ENCODE measurements around the gene PSORS1C1. TPM values are rescaled to one million over a fixed set of nuclear protein-coding genes. Genes with fewer than 3 reads are reported as not detected.

Gene PSORS1C1
- polyA plus RNA-seq, 1 donor from 2014 or later: not detected

DNA sequence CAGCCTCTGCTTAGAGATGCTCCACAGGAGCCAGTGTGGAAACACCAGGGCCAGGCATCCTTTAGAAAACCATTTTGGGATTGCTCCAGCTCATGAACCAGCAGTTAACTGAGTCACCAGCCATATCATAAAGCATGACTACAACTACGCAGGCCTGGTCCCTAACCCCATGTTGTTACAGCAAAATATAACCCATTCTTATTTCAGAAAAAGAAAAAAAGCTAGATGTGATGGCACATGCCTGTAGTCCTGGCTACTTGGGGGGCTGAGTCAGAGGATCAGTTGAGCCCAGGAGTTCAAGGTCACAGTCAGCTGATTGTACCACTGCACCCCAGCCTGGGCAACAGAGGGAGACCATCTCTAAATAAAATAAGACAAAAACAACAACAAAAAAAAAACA, 39.1 kb upstream of the PSORS1C1 start:
- Histone ChIP-seq H4K20me1 (ENCODE audit: insufficient read depth) (no peaks in the 10 kb centered on the region), H3K4me2 (ENCODE audit: low read length) (no peak overlapping the region), H3K9ac (ENCODE audit: low read length) (no peak overlapping the region), H3K79me2 (replicated peaks; ENCODE audit: insufficient read depth, low read length) (no peaks in the 10 kb centered on the region), H3K4me3 (ENCODE audit: low read length) (no peak overlapping the region), H3K27me3 (ENCODE audit: insufficient read depth, low read depth, low read length) (no peaks in the 10 kb centered on the region), H3F3A (ENCODE audit: insufficient read depth, low read length, poor library complexity, severe bottlenecking) (no peaks in the 10 kb centered on the region), H3K9me3 (ENCODE audit: low read length) (no peaks in the 10 kb centered on the region), H3K27ac (ENCODE audit: low read length) (no peak overlapping the region), H3K36me3 (ENCODE audit: insufficient read depth, low read length) (no peaks in the 10 kb centered on the region), H2AFZ (ENCODE audit: low read depth, low read length) (no peak overlapping the region), H3K9me2 (ENCODE audit: insufficient read depth, low read length) (no peaks in the 10 kb centered on the region)
- TF ChIP-seq MXI1 (conservative IDR thresholded peaks at IDR 0.05; ENCODE audit: poor library complexity, severe bottlenecking) (no peak), SMC3 (conservative IDR thresholded peaks at IDR 0.05; ENCODE audit: poor library complexity) (no peak), RAD21 (conservative IDR thresholded peaks at IDR 0.05) (no peak), TAF1 (IDR thresholded peaks at IDR 0.05; ENCODE audit: low read depth) (no peak), EP300 (conservative IDR thresholded peaks at IDR 0.05; ENCODE audit: poor library complexity, severe bottlenecking) (no peak), EZH2 (IDR thresholded peaks at IDR 0.05; ENCODE audit: borderline replicate concordance, insufficient read depth, low read length, poor library complexity, severe bottlenecking) (no peak), POLR2AphosphoS5 (IDR thresholded peaks at IDR 0.05) (no peak)
- TF ChIP-seq, protein P1, sequence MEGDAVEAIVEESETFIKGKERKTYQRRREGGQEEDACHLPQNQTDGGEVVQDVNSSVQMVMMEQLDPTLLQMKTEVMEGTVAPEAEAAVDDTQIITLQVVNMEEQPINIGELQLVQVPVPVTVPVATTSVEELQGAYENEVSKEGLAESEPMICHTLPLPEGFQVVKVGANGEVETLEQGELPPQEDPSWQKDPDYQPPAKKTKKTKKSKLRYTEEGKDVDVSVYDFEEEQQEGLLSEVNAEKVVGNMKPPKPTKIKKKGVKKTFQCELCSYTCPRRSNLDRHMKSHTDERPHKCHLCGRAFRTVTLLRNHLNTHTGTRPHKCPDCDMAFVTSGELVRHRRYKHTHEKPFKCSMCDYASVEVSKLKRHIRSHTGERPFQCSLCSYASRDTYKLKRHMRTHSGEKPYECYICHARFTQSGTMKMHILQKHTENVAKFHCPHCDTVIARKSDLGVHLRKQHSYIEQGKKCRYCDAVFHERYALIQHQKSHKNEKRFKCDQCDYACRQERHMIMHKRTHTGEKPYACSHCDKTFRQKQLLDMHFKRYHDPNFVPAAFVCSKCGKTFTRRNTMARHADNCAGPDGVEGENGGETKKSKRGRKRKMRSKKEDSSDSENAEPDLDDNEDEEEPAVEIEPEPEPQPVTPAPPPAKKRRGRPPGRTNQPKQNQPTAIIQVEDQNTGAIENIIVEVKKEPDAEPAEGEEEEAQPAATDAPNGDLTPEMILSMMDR (IDR thresholded peaks at IDR 0.05; ENCODE audit: poor library complexity, severe bottlenecking): no peak
- TF ChIP-seq, protein P2, sequence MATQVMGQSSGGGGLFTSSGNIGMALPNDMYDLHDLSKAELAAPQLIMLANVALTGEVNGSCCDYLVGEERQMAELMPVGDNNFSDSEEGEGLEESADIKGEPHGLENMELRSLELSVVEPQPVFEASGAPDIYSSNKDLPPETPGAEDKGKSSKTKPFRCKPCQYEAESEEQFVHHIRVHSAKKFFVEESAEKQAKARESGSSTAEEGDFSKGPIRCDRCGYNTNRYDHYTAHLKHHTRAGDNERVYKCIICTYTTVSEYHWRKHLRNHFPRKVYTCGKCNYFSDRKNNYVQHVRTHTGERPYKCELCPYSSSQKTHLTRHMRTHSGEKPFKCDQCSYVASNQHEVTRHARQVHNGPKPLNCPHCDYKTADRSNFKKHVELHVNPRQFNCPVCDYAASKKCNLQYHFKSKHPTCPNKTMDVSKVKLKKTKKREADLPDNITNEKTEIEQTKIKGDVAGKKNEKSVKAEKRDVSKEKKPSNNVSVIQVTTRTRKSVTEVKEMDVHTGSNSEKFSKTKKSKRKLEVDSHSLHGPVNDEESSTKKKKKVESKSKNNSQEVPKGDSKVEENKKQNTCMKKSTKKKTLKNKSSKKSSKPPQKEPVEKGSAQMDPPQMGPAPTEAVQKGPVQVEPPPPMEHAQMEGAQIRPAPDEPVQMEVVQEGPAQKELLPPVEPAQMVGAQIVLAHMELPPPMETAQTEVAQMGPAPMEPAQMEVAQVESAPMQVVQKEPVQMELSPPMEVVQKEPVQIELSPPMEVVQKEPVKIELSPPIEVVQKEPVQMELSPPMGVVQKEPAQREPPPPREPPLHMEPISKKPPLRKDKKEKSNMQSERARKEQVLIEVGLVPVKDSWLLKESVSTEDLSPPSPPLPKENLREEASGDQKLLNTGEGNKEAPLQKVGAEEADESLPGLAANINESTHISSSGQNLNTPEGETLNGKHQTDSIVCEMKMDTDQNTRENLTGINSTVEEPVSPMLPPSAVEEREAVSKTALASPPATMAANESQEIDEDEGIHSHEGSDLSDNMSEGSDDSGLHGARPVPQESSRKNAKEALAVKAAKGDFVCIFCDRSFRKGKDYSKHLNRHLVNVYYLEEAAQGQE (IDR thresholded peaks at IDR 0.05; ENCODE audit: borderline replicate concordance): no peak

DNA sequence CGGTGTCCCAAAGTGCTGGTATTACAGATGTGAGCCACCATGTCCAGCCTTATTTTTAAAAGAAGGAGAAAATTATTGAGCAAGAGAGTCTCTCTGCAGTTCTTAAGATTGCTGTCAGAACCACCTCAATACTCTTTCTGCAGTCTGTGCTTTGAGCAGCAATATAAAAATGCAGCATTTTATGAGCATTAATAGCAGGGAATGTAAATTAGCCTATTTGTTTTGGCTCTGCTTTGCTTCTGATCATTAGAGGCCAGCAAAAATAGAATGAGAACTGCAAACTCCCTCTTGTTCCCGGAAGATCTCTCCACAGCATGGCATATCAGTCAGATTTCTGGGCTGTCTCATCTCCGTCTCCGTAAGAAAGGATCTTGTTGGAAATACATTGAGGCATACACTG, 38.0 kb upstream of the PSORS1C1 start:
- no peaks in the 10 kb centered on the region for H3K36me3 ChIP-seq (ENCODE audit: insufficient read depth, low read length)
- H3K79me2 ChIP-seq (replicated peaks; ENCODE audit: insufficient read depth, low read length): no peaks in the 10 kb centered on the region
- no peak overlapping the region for H3K9ac ChIP-seq (ENCODE audit: low read length)
- no peaks in the 10 kb centered on the region for H4K20me1 ChIP-seq (ENCODE audit: insufficient read depth)
- no peaks in the 10 kb centered on the region for H3F3A ChIP-seq (ENCODE audit: insufficient read depth, low read length, poor library complexity, severe bottlenecking)
- no peaks in the 10 kb centered on the region for H3K9me3 ChIP-seq (ENCODE audit: low read length)
- no peak overlapping the region for H3K27ac ChIP-seq (ENCODE audit: low read length)
- H3K9me2 ChIP-seq (ENCODE audit: insufficient read depth, low read length): no peaks in the 10 kb centered on the region
- no peak overlapping the region for H2AFZ ChIP-seq (ENCODE audit: low read depth, low read length)
- H3K4me2 ChIP-seq (ENCODE audit: low read length): no peak overlapping the region
- no peak overlapping the region for H3K4me3 ChIP-seq (ENCODE audit: low read length)
- TF ChIP-seq TAF1 (IDR thresholded peaks at IDR 0.05; ENCODE audit: low read depth) (no peak), SMC3 (conservative IDR thresholded peaks at IDR 0.05; ENCODE audit: poor library complexity) (no peak), POLR2AphosphoS5 (IDR thresholded peaks at IDR 0.05) (no peak), EP300 (conservative IDR thresholded peaks at IDR 0.05; ENCODE audit: poor library complexity, severe bottlenecking) (no peak), EZH2 (IDR thresholded peaks at IDR 0.05; ENCODE audit: borderline replicate concordance, insufficient read depth, low read length, poor library complexity, severe bottlenecking) (no peak), RAD21 (conservative IDR thresholded peaks at IDR 0.05) (no peak), MXI1 (conservative IDR thresholded peaks at IDR 0.05; ENCODE audit: poor library complexity, severe bottlenecking) (no peak)
- TF ChIP-seq, protein P1 (IDR thresholded peaks at IDR 0.05; ENCODE audit: poor library complexity, severe bottlenecking): no peak
- TF ChIP-seq, protein P2 (IDR thresholded peaks at IDR 0.05; ENCODE audit: borderline replicate concordance): no peak
- no peaks in the 10 kb centered on the region for H3K27me3 ChIP-seq (ENCODE audit: insufficient read depth, low read depth, low read length)
